ENCODE measurements around the gene ZNF135. TPM values are rescaled to one million over a fixed set of nuclear protein-coding genes. Genes with fewer than 3 reads are reported as not detected.

The ZNF135 gene
- total RNA-seq, 1 experiment from 2014 or later = not detected

- no peaks in the 10 kb centered on the region for H3K4me1 Mint-ChIP-seq (ENCODE audit: low read depth, unreplicated experiment)
- no peak overlapping the region for H3K27ac Mint-ChIP-seq (ENCODE audit: unreplicated experiment)
- peaks cover 12% of the 10 kb centered on the region for H3K9me3 Mint-ChIP-seq (ENCODE audit: low read depth, unreplicated experiment)
- no TSS peak for BruUV-seq (replicated peaks)
- H3K27me3 Mint-ChIP-seq (ENCODE audit: unreplicated experiment) = no peaks in the 10 kb centered on the region
- no peak overlapping the region for H3K4me3 Mint-ChIP-seq (ENCODE audit: low read depth, unreplicated experiment)
- H3K36me3 Mint-ChIP-seq (ENCODE audit: insufficient read depth, unreplicated experiment) = no peaks in the 10 kb centered on the region
- no peak for DNase-seq
- TF ChIP-seq CTCF (IDR thresholded peaks at IDR 0.05; ENCODE audit: unreplicated experiment) = no peak
- CTCF ChIA-PET = no interaction called here
- intact Hi-C loops (cut with micrococcal nuclease; ENCODE audit: unreplicated experiment) = no loop called here
Measured at GRCh38 chr19:58044391-58044790, 14.7 kb upstream of the ZNF135 start.

GRCh38 chr19:58044886-58045285 is 14.2 kb upstream of the ZNF135 start:
- CTCF ChIA-PET = no interaction called here
- H3K9me3 Mint-ChIP-seq (ENCODE audit: low read depth, unreplicated experiment) = peaks cover 12% of the 10 kb centered on the region
- no peak overlapping the region for H3K27ac Mint-ChIP-seq (ENCODE audit: unreplicated experiment)
- no peaks in the 10 kb centered on the region for H3K36me3 Mint-ChIP-seq (ENCODE audit: insufficient read depth, unreplicated experiment)
- H3K4me3 Mint-ChIP-seq (ENCODE audit: low read depth, unreplicated experiment) = no peak overlapping the region
- no peaks in the 10 kb centered on the region for H3K27me3 Mint-ChIP-seq (ENCODE audit: unreplicated experiment)
- no peak for TF ChIP-seq CTCF (IDR thresholded peaks at IDR 0.05; ENCODE audit: unreplicated experiment)
- no peak for DNase-seq
- H3K4me1 Mint-ChIP-seq (ENCODE audit: low read depth, unreplicated experiment) = no peaks in the 10 kb centered on the region
- no TSS peak for BruUV-seq (replicated peaks)
- intact Hi-C loops (cut with micrococcal nuclease; ENCODE audit: unreplicated experiment) = no loop called here

- TF ChIP-seq CTCF (IDR thresholded peaks at IDR 0.05; ENCODE audit: unreplicated experiment) = no peak
- intact Hi-C loops (cut with micrococcal nuclease; ENCODE audit: unreplicated experiment) = no loop called here
- BruUV-seq (replicated peaks) = no TSS peak
- no peak for DNase-seq
- Mint-ChIP-seq H3K27me3 (ENCODE audit: unreplicated experiment) (no peaks in the 10 kb centered on the region), H3K4me3 (ENCODE audit: low read depth, unreplicated experiment) (no peak overlapping the region), H3K36me3 (ENCODE audit: insufficient read depth, unreplicated experiment) (no peaks in the 10 kb centered on the region), H3K4me1 (ENCODE audit: low read depth, unreplicated experiment) (no peaks in the 10 kb centered on the region), H3K9me3 (ENCODE audit: low read depth, unreplicated experiment) (peaks cover 12% of the 10 kb centered on the region), H3K27ac (ENCODE audit: unreplicated experiment) (no peak overlapping the region)
- CTCF ChIA-PET = no interaction called here
Measured at GRCh38 chr19:58045411-58046050, 13.6 kb upstream of the ZNF135 start.

- no peak for DNase-seq
- H3K27me3 Mint-ChIP-seq (ENCODE audit: unreplicated experiment) = no peaks in the 10 kb centered on the region
- no peaks in the 10 kb centered on the region for H3K36me3 Mint-ChIP-seq (ENCODE audit: insufficient read depth, unreplicated experiment)
- intact Hi-C loops (cut with micrococcal nuclease; ENCODE audit: unreplicated experiment) = no loop called here
- no peak overlapping the region for H3K27ac Mint-ChIP-seq (ENCODE audit: unreplicated experiment)
- peaks cover 16% of the 10 kb centered on the region for H3K9me3 Mint-ChIP-seq (ENCODE audit: low read depth, unreplicated experiment)
- H3K4me3 Mint-ChIP-seq (ENCODE audit: low read depth, unreplicated experiment) = no peak overlapping the region
- no peak for TF ChIP-seq CTCF (IDR thresholded peaks at IDR 0.05; ENCODE audit: unreplicated experiment)
- H3K4me1 Mint-ChIP-seq (ENCODE audit: low read depth, unreplicated experiment) = no peaks in the 10 kb centered on the region
- BruUV-seq (replicated peaks) = no TSS peak
- CTCF ChIA-PET = interaction anchor here (0.7 kb wide), 1 partner anchor 95 kb away, joined by 3 read pairs; no protein-coding TSS in a partner anchor
Measured at GRCh38 chr19:58046856-58047255, 12.2 kb upstream of the ZNF135 start.
